A549 (cell line): Measurements from ENCODE around the gene ANKAR. TPM values are rescaled to one million over a fixed set of nuclear protein-coding genes. Genes with fewer than 3 reads are reported as not detected.

Experiments
- ATAC-seq, 2 experiments: fragments of 200-7000 bp in 1 of 2; fragments of >200 bp in 1 of 2; cut with Nextera tagmentation in 1 of 2; cut with Tn5 transposase in 1 of 2; 3 replicates each; pipeline versions ENCODE4 v1.8.0 to v1.9.1; 2018 to 2020; ENCODE audit warnings: mild to moderate bottlenecking in 1 of 2, moderate library complexity in 1 of 2
- CTCF ChIA-PET: fragments of 300-600 bp; sonication (Branson Sonifier 250); formaldehyde crosslinking; extraction: SDS; loops from one replicate; lab custom pipeline; 2021; ENCODE audit warnings: antibody characterized with exemption, inconsistent platforms; lab: Yijun Ruan, JAX
- POLR2A ChIA-PET: fragments of 350-600 bp; formaldehyde crosslinking; extraction: SDS; loops from one replicate; lab custom pipeline; 2021; ENCODE audit warnings: antibody characterized with exemption, inconsistent platforms; lab: Yijun Ruan, JAX
- DNase-seq, 2 experiments: peaks; one replicate each; pipeline versions ENCODE4 v3.0.0 to v3.0.0-alpha.2; 2011 to 2016; ENCODE audit warnings: low read depth in 1 of 2, low spot score in 1 of 2
- FAIRE-seq: peaks from 2 replicates; lab custom pipeline; 2011; peaks lifted over from hg19 to GRCh38; lab: Jason Lieb, UNC
- H3K27ac ChIP-seq, 2 experiments: fragments of >200 bp; sonication (Bioruptor Twin); formaldehyde crosslinking; 3 replicates each; pipeline ENCODE4 v1.5.1; 2016 to 2017
- H3K4me1 ChIP-seq: fragments of >200 bp; sonication (Bioruptor Twin); formaldehyde crosslinking; 3 replicates; pipeline ENCODE4 v1.6.1; 2016
- H3K4me2 ChIP-seq: fragments of >200 bp; sonication (Bioruptor Twin); formaldehyde crosslinking; 3 replicates; pipeline ENCODE4 v1.6.1; 2016
- H3K4me3 ChIP-seq: fragments of >200 bp; sonication (Bioruptor Twin); formaldehyde crosslinking; 3 replicates; pipeline ENCODE4 v1.5.1; 2016
- H3K9me3 ChIP-seq: fragments of >200 bp; sonication (Bioruptor Twin); formaldehyde crosslinking; 3 replicates; pipeline ENCODE4 v1.6.1; 2016
- ATOH8 ChIP-seq: fragments of 250-450 bp; sonication (Bioruptor Pico); IDR thresholded peaks from 2 replicates; pipeline ENCODE4 v1.5.0; 2020; ENCODE audit warnings: low read depth, mild to moderate bottlenecking, moderate library complexity
- BHLHE40 ChIP-seq: IDR thresholded peaks from 2 replicates; pipeline ENCODE4 v1.6.1; 2012; ENCODE audit warnings: low read depth, low read length, inconsistent platforms
- CHD2 ChIP-seq: fragments of 150-350 bp; IDR thresholded peaks from 2 replicates; pipeline ENCODE4 v1.6.1; 2014; ENCODE audit warnings: low read length; ENCODE audit not compliant: partially characterized antibody
- CHD4 ChIP-seq: fragments of 200-600 bp; sonication (generic); IDR thresholded peaks from 2 replicates; pipeline ENCODE4 v1.6.1; 2016; ENCODE audit warnings: antibody characterized with exemption, mild to moderate bottlenecking, borderline replicate concordance
- EP300 ChIP-seq, 2 experiments: fragments of >200 bp; sonication (Bioruptor Twin); formaldehyde crosslinking; IDR thresholded peaks; 2 replicates in 1 of 2; 3 replicates in 1 of 2; pipeline ENCODE4 v1.6.1; 2016 to 2017
- FOSL2 ChIP-seq, 2 experiments: fragments of 450-650 bp in 1 of 2; fragments of >200 bp in 1 of 2; sonication (Bioruptor Twin) in 1 of 2; formaldehyde crosslinking; IDR thresholded peaks; 2 replicates each; pipeline versions ENCODE4 v1.5.0 to v1.6.1; 2016 to 2020; ENCODE audit warnings: mild to moderate bottlenecking in 1 of 2, moderate library complexity in 1 of 2
- GATA3 ChIP-seq: IDR thresholded peaks from 2 replicates; pipeline ENCODE4 v1.6.1; 2012; ENCODE audit warnings: borderline replicate concordance
- HDAC2 ChIP-seq: fragments of 200-600 bp; sonication (generic); IDR thresholded peaks from 2 replicates; pipeline ENCODE4 v1.6.1; 2016
- HOXA7 ChIP-seq: fragments of 250-450 bp; sonication (Bioruptor Pico); IDR thresholded peaks from 2 replicates; pipeline ENCODE4 v1.5.0; 2020; ENCODE audit warnings: mild to moderate bottlenecking, moderate library complexity
- HOXB13 ChIP-seq: fragments of 250-450 bp; sonication (Bioruptor Pico); IDR thresholded peaks from 2 replicates; pipeline ENCODE4 v1.5.0; 2020; ENCODE audit warnings: low read depth, mild to moderate bottlenecking, moderate library complexity
- HOXB5 ChIP-seq: fragments of 250-450 bp; sonication (Bioruptor Pico); IDR thresholded peaks from 2 replicates; pipeline ENCODE4 v1.5.0; 2020; ENCODE audit warnings: mild to moderate bottlenecking, moderate library complexity
- JUN ChIP-seq, 2 experiments: fragments of >200 bp; sonication (Bioruptor Twin); formaldehyde crosslinking; IDR thresholded peaks; 2 replicates in 1 of 2; 3 replicates in 1 of 2; pipeline ENCODE4 v1.6.1; 2016 to 2017
- JUNB ChIP-seq: fragments of >200 bp; sonication (Bioruptor Twin); formaldehyde crosslinking; IDR thresholded peaks from 2 replicates; pipeline ENCODE4 v1.6.1; 2016
- KDM5A ChIP-seq: fragments of 200-600 bp; sonication (generic); IDR thresholded peaks from 2 replicates; pipeline ENCODE4 v1.6.1; 2016; ENCODE audit warnings: antibody characterized with exemption, mild to moderate bottlenecking
- MAFK ChIP-seq: fragments of 450-650 bp; IDR thresholded peaks from 2 replicates; pipeline ENCODE4 v1.6.1; 2014; ENCODE audit not compliant: partially characterized antibody
- MAZ ChIP-seq: fragments of 150-350 bp; IDR thresholded peaks from 2 replicates; pipeline ENCODE4 v1.6.1; 2014; ENCODE audit warnings: antibody characterized with exemption, low read depth, low read length, borderline replicate concordance
- MYC ChIP-seq: IDR thresholded peaks from 2 replicates; pipeline ENCODE4 v1.6.1; 2012; ENCODE audit warnings: mild to moderate bottlenecking, inconsistent platforms, low read length, improper control_type of control experiment, borderline replicate concordance
- NFE2L2 ChIP-seq: fragments of 150-350 bp; conservative IDR thresholded peaks from 2 replicates; pipeline ENCODE4 v1.6.1; 2014; ENCODE audit warnings: low read length
- NPAS2 ChIP-seq: fragments of 250-450 bp; sonication (Bioruptor Pico); IDR thresholded peaks from 2 replicates; pipeline ENCODE4 v1.8.0; 2022; ENCODE audit warnings: mild to moderate bottlenecking, moderate library complexity, borderline replicate concordance
- NR3C1 ChIP-seq: fragments of >200 bp; sonication (Bioruptor Twin); formaldehyde crosslinking; IDR thresholded peaks from 3 replicates; pipeline ENCODE4 v1.6.1; 2017
- PHF8 ChIP-seq: fragments of 200-600 bp; sonication (generic); IDR thresholded peaks from 2 replicates; pipeline ENCODE4 v1.6.1; 2016; ENCODE audit warnings: low read depth, mild to moderate bottlenecking, antibody characterized with exemption, moderate library complexity, borderline replicate concordance
- RNF2 ChIP-seq: fragments of 200-600 bp; sonication (generic); IDR thresholded peaks from 2 replicates; pipeline ENCODE4 v1.6.1; 2016; ENCODE audit warnings: low read depth, mild to moderate bottlenecking, antibody characterized with exemption, moderate library complexity, borderline replicate concordance
- SMC3 ChIP-seq: fragments of >200 bp; sonication (Bioruptor Twin); formaldehyde crosslinking; IDR thresholded peaks from 3 replicates; pipeline ENCODE4 v1.6.1; 2018; ENCODE audit warnings: inconsistent platforms
- SREBF2 ChIP-seq: fragments of 450-650 bp; IDR thresholded peaks from 2 replicates; pipeline ENCODE4 v1.6.1; 2014; ENCODE audit warnings: mild to moderate bottlenecking, moderate library complexity
- TFCP2L1 ChIP-seq: fragments of 250-450 bp; sonication (Bioruptor Pico); IDR thresholded peaks from 2 replicates; pipeline ENCODE4 v1.5.0; 2021; ENCODE audit warnings: mild to moderate bottlenecking
- TP53 ChIP-seq: fragments of 250-450 bp; sonication (Bioruptor Pico); IDR thresholded peaks from 2 replicates; pipeline ENCODE4 v1.5.0; 2021; ENCODE audit warnings: mild to moderate bottlenecking, moderate library complexity
- ZC3H11A ChIP-seq: fragments of 450-650 bp; IDR thresholded peaks from 2 replicates; pipeline ENCODE4 v1.6.1; 2014; ENCODE audit warnings: antibody characterized with exemption, mild to moderate bottlenecking
- WGBS: methylation state at CpG from one replicate; pipeline ENCODE4 v1.1.6; 2017; ENCODE audit errors: missing lambda C conversion rate; 5-methylcytosine and 5-hydroxymethylcytosine counted together
- polyA plus RNA-seq, 4 experiments: library from polyadenylated mRNA; depleted of rRNA in 3 of 4; stranded (reverse); fragments of >200 nt; fragmentation: RNase III in 1 of 4; extraction: RNeasy Plus Mini Kit Qiagen cat#74134 plus additional on column Dnase treatment in 1 of 4; gene quantifications; 2 replicates in 3 of 4; 3 replicates in 1 of 4; pipeline ENCODE4 v1.2.3, GENCODE V29; 2011 to 2017
- TF ChIP-seq, protein P1 (sequence below): fragments of >200 bp; sonication (Bioruptor Twin); formaldehyde crosslinking; IDR thresholded peaks from 2 replicates; pipeline ENCODE4 v1.6.1; 2016

Gene ANKAR
- polyA plus RNA-seq, 2 of the 4 experiments (the other 2 are of a cell fraction), result 2.2 to 4.8 TPM

GRCh38 chr2:189676471-189676870 is 2.0 kb downstream of the ANKAR start:
- no peak overlapping the region for H3K4me2 ChIP-seq
- H3K27ac ChIP-seq, result no peak overlapping the region
- peaks cover 10% of the 10 kb centered on the region for H3K9me3 ChIP-seq
- ATAC-seq (no peak), DNase-seq (no peak), FAIRE-seq (no peak)
- POLR2A ChIA-PET, result no interaction called here
- 94% methylated on average over 4 of the region's 4 CpGs for WGBS
- CTCF ChIA-PET, result interaction anchor here (0.7 to 3.8 kb wide), 4 partner anchors 16 to 86 kb away, joined by 4 to 13 read pairs (median 6); partner anchors contain the start of gene OSGEPL1
- TF ChIP-seq, protein P1, sequence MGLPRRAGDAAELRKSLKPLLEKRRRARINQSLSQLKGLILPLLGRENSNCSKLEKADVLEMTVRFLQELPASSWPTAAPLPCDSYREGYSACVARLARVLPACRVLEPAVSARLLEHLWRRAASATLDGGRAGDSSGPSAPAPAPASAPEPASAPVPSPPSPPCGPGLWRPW, result no peak
- TF ChIP-seq CHD2 (no peak), NFE2L2 (no peak), HDAC2 (no peak), RNF2 (no peak), PHF8 (no peak), HOXB13 (CRISPR knock-in tag) (no peak), EP300 (IDR thresholded peaks at IDR 0.05) (no peak), TFCP2L1 (CRISPR knock-in tag) (no peak), HOXB5 (CRISPR knock-in tag) (no peak), NR3C1 (no peak), TP53 (CRISPR knock-in tag) (no peak), SMC3 (no peak), KDM5A (no peak)
- H3K4me1 ChIP-seq, result peaks cover 12% of the 10 kb centered on the region
- H3K4me3 ChIP-seq, result no peak overlapping the region

DNA sequence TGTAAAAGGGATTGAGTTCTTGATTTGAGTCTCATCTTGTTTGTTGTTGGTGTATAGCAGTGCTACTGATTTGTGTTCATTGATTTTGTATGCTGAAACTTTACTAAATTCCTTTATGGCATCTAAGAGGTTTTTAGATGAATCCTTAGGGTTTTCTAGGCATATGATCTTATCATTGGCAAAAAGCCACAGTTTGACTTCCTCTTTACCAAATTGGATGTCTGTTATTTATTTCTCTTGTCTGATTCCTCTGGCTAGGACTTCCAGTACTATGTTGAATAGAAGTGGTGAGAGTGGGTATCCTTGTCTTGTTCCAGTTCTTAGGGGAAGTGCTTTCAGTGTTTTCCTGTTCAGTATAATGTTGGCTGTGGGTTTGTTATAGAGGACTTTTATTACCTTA is 4.8 kb downstream of the ANKAR start:
- CTCF ChIA-PET, result no interaction called here
- TF ChIP-seq PHF8 (no peak), MYC (no peak), FOSL2 (IDR thresholded peaks at IDR 0.05) (no peak), FOSL2 (CRISPR knock-in tag; IDR thresholded peaks at IDR 0.05) (no peak), ATOH8 (CRISPR knock-in tag) (no peak), NPAS2 (CRISPR knock-in tag) (no peak), JUNB (no peak), RNF2 (no peak), MAFK (no peak), ZC3H11A (no peak), JUN (IDR thresholded peaks at IDR 0.05) (no peak), SREBF2 (no peak), HOXA7 (CRISPR knock-in tag) (no peak), NR3C1 (no peak), GATA3 (no peak), BHLHE40 (no peak), MAZ (no peak), EP300 (IDR thresholded peaks at IDR 0.05) (no peak), CHD4 (no peak)
- TF ChIP-seq, protein P1, result no peak
- Histone ChIP-seq H3K4me1 (peaks cover 7% of the 10 kb centered on the region), H3K4me2 (no peak overlapping the region), H3K9me3 (peaks cover 10% of the 10 kb centered on the region), H3K27ac (no peak overlapping the region), H3K4me3 (no peak overlapping the region)
- DNase-seq (no peak), FAIRE-seq (no peak), ATAC-seq (no peak)
- POLR2A ChIA-PET, result no interaction called here
